Neural cell (in vitro differentiated cells): ENCODE data around the gene ZFYVE1.

Experiments
- CTCF ChIP-seq: fragments of 450-650 bp; IDR thresholded peaks from 2 replicates; pipeline ENCODE4 v1.5.1; 2014; ENCODE audit warnings: antibody characterized with exemption, mild to moderate bottlenecking, moderate library complexity; ENCODE audit not compliant: poor library complexity, severe bottlenecking
- MXI1 ChIP-seq: fragments of 450-650 bp; conservative IDR thresholded peaks from 2 replicates; pipeline ENCODE4 v1.6.1; 2014; ENCODE audit warnings: antibody characterized with exemption, mild to moderate bottlenecking; ENCODE audit not compliant: poor library complexity, severe bottlenecking
- POLR2AphosphoS5 ChIP-seq: IDR thresholded peaks from 2 replicates; pipeline ENCODE4 v1.6.1; 2012
- RAD21 ChIP-seq: fragments of 450-650 bp; conservative IDR thresholded peaks from 2 replicates; pipeline ENCODE4 v1.6.1; 2014; ENCODE audit warnings: antibody characterized with exemption, mild to moderate bottlenecking, moderate library complexity
- REST ChIP-seq: IDR thresholded peaks from 2 replicates; pipeline ENCODE4 v1.6.1; 2012; ENCODE audit warnings: borderline replicate concordance

- no peak for TF ChIP-seq POLR2AphosphoS5
- TF ChIP-seq CTCF, result no peak
- no peak for TF ChIP-seq MXI1
- no peak for TF ChIP-seq REST
- TF ChIP-seq RAD21, result no peak
Observed at GRCh38 chr14:73027984-73028383, 1.1 kb upstream of the ZFYVE1 start.
